Neutrophil (primary cell): ENCODE measurements around the gene DSPP.

Experiments used
- H3K27ac ChIP-seq: fragments of 200-600 bp; sonication (generic); 2 replicates; pipeline ENCODE4 v1.5.1; 2016; ENCODE audit warnings: mild to moderate bottlenecking, moderate library complexity
- H3K27me3 ChIP-seq: fragments of 200-600 bp; sonication (generic); 2 replicates; pipeline ENCODE4 v1.6.0; 2016; ENCODE audit warnings: mild to moderate bottlenecking
- H3K36me3 ChIP-seq: fragments of 200-600 bp; sonication (generic); 2 replicates; pipeline ENCODE4 v1.5.1; 2017
- H3K4me1 ChIP-seq, 2 experiments: fragments of 200-600 bp in 1 of 2; sonication (generic) in 1 of 2; 1 replicate in 1 of 2; 2 replicates in 1 of 2; pipeline versions ENCODE4 v1.5.1 to v1.6.1; 2013 to 2016; ENCODE audit warnings: low read depth in 1 of 2, low read length in 1 of 2, mild to moderate bottlenecking in 1 of 2, moderate library complexity in 1 of 2; ENCODE audit not compliant: control insufficient read depth in 1 of 2, insufficient read depth in 1 of 2
- H3K4me3 ChIP-seq, 2 experiments: fragments of 200-600 bp in 1 of 2; sonication (generic) in 1 of 2; 1 replicate in 1 of 2; 2 replicates in 1 of 2; pipeline ENCODE4 v1.5.1; 2013 to 2016; ENCODE audit warnings: low read depth in 1 of 2, low read length in 1 of 2, mild to moderate bottlenecking in 1 of 2, moderate library complexity in 1 of 2
- H3K9me3 ChIP-seq: fragments of 200-600 bp; sonication (generic); 2 replicates; pipeline ENCODE4 v1.5.1; 2016
- TF ChIP-seq, protein P1 (sequence below): fragments of 200-600 bp; sonication (generic); IDR thresholded peaks from 2 replicates; pipeline ENCODE4 v1.5.1; 2016; ENCODE audit warnings: antibody characterized with exemption

Gene DSPP

DNA sequence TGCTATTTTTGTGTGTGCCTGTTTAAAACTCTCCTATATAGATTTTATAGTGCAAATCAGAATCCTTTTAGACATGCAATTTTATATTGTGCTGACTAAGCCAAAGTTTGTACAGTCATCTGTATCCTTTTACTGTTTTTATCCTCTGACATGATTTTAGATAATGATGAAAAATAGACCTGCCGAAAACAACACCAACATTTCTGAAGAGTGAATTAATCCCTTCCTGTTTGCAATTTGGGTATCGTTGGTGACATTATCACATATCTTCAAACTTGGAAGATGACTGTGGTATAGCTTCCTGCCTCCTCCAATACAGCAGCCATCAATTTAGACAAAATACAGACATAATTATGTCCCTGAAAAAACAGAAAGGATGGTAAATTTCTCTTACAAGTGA, 28.9 kb upstream of the DSPP start:
- H3K27me3 ChIP-seq = no peaks in the 10 kb centered on the region
- H3K4me3 ChIP-seq = no peak overlapping the region
- H3K4me1 ChIP-seq = no peaks in the 10 kb centered on the region
- TF ChIP-seq, protein P1, sequence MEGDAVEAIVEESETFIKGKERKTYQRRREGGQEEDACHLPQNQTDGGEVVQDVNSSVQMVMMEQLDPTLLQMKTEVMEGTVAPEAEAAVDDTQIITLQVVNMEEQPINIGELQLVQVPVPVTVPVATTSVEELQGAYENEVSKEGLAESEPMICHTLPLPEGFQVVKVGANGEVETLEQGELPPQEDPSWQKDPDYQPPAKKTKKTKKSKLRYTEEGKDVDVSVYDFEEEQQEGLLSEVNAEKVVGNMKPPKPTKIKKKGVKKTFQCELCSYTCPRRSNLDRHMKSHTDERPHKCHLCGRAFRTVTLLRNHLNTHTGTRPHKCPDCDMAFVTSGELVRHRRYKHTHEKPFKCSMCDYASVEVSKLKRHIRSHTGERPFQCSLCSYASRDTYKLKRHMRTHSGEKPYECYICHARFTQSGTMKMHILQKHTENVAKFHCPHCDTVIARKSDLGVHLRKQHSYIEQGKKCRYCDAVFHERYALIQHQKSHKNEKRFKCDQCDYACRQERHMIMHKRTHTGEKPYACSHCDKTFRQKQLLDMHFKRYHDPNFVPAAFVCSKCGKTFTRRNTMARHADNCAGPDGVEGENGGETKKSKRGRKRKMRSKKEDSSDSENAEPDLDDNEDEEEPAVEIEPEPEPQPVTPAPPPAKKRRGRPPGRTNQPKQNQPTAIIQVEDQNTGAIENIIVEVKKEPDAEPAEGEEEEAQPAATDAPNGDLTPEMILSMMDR = no peak
- no peaks in the 10 kb centered on the region for H3K9me3 ChIP-seq
- H3K27ac ChIP-seq = no peak overlapping the region
- no peaks in the 10 kb centered on the region for H3K36me3 ChIP-seq

DNA sequence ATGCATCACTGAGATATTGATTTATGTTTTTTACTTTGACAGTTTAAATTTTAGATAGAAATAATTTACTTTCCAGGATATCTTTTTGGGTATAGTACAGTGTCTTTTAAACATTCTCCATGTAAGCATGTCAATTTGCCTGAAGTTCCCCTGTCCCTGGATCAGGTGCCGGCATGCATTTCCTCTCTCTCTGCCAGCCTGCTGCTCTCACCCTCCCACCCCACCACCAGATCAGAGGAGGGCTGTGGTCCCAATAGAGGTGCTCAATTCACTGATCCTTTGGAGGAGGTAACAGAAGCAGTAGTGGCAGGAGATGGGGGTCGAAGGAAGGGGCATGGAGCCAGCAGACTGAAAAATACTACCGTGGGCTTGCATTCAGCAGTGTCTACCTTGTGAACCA, 28.3 kb upstream of the DSPP start:
- TF ChIP-seq, protein P1 = no peak
- Histone ChIP-seq H3K27me3 (no peaks in the 10 kb centered on the region), H3K36me3 (no peaks in the 10 kb centered on the region), H3K9me3 (no peaks in the 10 kb centered on the region), H3K4me3 (no peak overlapping the region), H3K4me1 (no peaks in the 10 kb centered on the region), H3K27ac (no peak overlapping the region)

- no peaks in the 10 kb centered on the region for H3K9me3 ChIP-seq
- no peaks in the 10 kb centered on the region for H3K36me3 ChIP-seq
- H3K4me3 ChIP-seq = no peak overlapping the region
- TF ChIP-seq, protein P1 = no peak
- no peaks in the 10 kb centered on the region for H3K27me3 ChIP-seq
- H3K4me1 ChIP-seq = no peaks in the 10 kb centered on the region
- no peak overlapping the region for H3K27ac ChIP-seq
Observed at GRCh38 chr4:87584222-87584908, 24.0 kb upstream of the DSPP start.

DNA sequence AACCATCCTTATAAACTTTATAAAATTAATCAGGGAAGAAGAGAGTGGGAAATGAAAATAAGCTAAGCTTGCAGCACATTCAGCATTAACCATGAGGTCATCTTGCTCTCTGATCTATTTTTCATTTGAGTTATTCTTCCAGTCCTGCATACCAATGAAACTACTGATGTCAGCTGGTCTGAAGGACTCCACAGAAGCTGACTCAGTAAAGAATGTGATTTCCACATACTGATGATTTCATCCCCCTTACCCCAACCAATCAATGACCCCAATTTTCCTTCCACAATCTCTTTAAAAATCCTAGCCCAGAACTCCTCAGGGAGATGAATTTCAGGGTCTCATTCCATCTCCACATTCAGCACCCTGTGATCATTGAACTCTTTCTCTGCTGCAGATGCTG, 18.8 kb upstream of the DSPP start:
- Histone ChIP-seq H3K9me3 (no peaks in the 10 kb centered on the region), H3K36me3 (no peaks in the 10 kb centered on the region), H3K4me3 (no peak overlapping the region), H3K27me3 (no peaks in the 10 kb centered on the region), H3K4me1 (no peaks in the 10 kb centered on the region), H3K27ac (no peak overlapping the region)
- TF ChIP-seq, protein P1 = no peak

GRCh38 chr4:87592124-87592523, 16.2 kb upstream of the DSPP start:
- H3K4me3 ChIP-seq = no peak overlapping the region
- H3K27me3 ChIP-seq = no peaks in the 10 kb centered on the region
- no peaks in the 10 kb centered on the region for H3K36me3 ChIP-seq
- TF ChIP-seq, protein P1 = no peak
- H3K9me3 ChIP-seq = no peaks in the 10 kb centered on the region
- no peak overlapping the region for H3K27ac ChIP-seq
- H3K4me1 ChIP-seq = no peaks in the 10 kb centered on the region

GRCh38 chr4:87601361-87601760, 7.0 kb upstream of the DSPP start:
- Histone ChIP-seq H3K27me3 (no peaks in the 10 kb centered on the region), H3K27ac (no peak overlapping the region), H3K4me3 (no peak overlapping the region), H3K36me3 (no peaks in the 10 kb centered on the region), H3K4me1 (no peaks in the 10 kb centered on the region), H3K9me3 (no peaks in the 10 kb centered on the region)
- TF ChIP-seq, protein P1 = no peak
